ENCODE results near the gene IL33. TPM values are rescaled to one million over a fixed set of nuclear protein-coding genes. Genes with fewer than 3 reads are reported as not detected.
A peak's percentile ranks its signal among the peaks of the same experiment; 100 is the strongest.

Gene IL33
- total and polyA plus RNA-seq, 2 donors (not counting 1 experiment from before 2014, with no cell fraction given), result 1.3 to 2.0 TPM

DNA sequence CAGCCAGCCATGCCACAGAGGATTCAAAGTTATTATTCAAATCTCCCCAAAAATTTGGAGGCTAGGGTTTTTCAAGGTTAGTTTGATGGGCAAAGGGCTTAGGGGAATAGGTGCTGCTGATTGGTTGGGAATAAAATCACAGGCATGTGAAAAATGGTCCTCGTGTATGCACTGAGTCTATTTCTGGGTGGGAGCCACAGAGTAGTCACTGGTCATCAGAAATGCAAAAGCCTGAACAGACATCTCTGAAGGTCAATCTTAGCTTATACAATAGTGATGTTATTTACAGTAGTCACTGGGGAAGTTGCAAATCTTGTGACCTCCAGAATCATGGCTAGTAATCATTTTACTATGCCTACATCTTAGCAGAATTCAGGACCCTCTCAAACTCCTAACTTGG is 1.3 kb downstream of the IL33 start:
- Histone ChIP-seq H3K79me2 (ENCODE audit: control insufficient read depth, insufficient read depth, low read length) (no peaks in the 10 kb centered on the region), H3K9me3 (ENCODE audit: control insufficient read depth, insufficient read depth, low read depth, low read length) (no peaks in the 10 kb centered on the region), H3K4me1 (ENCODE audit: control insufficient read depth, extremely low read depth, insufficient read depth, low read length) (no peaks in the 10 kb centered on the region), H3K4me3 (replicated peaks in 1 of 4; ENCODE audit: control extremely low read depth in 1 of 4, insufficient read depth in 1 of 4, low read depth in 3 of 4, low read length in 4 of 4) (no peak overlapping the region), H3K27ac (ENCODE audit: insufficient read depth, low read length) (no peak overlapping the region), H3K4me2 (ENCODE audit: extremely low read depth, insufficient read depth, low read length) (no peak overlapping the region), H3K9ac (ENCODE audit: insufficient read depth, low read length) (no peak overlapping the region), H2AFZ (ENCODE audit: low read length) (no peak overlapping the region), H3K27me3 (ENCODE audit: control insufficient read depth, insufficient read depth, low read length) (no peaks in the 10 kb centered on the region), H3K36me3 (ENCODE audit: control insufficient read depth, insufficient read depth, low read length) (no peaks in the 10 kb centered on the region), H4K20me1 (ENCODE audit: control insufficient read depth, extremely low read depth, insufficient read depth, low read length) (no peaks in the 10 kb centered on the region)
- TF ChIP-seq EZH2 (IDR thresholded peaks at IDR 0.05; ENCODE audit: low read length, missing control alignments) (no peak), CTCF (conservative IDR thresholded peaks at IDR 0.05 in 1 of 2, IDR thresholded peaks at IDR 0.05 in 1 of 2; ENCODE audit: low read depth in 1 of 2, low read length in 2 of 2) (no peak)
- DNase-seq (ENCODE audit: low read depth in 2 of 2), result no peak

DNA sequence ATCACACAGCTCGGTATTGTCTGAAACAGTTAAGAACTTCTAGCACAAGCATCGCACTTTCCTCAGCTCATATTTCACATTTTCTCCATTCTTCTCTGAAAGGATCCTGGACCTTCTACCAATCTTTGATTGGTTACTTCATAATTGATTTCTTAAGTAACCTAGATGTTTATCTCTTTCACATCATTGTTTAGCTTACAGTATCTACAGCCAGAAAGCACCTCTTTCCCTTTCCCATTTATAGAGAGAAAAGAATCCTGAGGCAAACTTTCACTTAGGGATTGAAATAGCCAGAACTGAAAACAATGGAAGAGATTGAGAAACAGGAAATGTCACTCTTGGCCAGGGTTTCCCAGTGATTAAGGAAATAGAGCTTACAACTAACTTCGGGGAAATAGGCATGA is 2.5 kb downstream of the IL33 start:
- H3K27ac ChIP-seq (ENCODE audit: insufficient read depth, low read length), result no peak overlapping the region

DNA sequence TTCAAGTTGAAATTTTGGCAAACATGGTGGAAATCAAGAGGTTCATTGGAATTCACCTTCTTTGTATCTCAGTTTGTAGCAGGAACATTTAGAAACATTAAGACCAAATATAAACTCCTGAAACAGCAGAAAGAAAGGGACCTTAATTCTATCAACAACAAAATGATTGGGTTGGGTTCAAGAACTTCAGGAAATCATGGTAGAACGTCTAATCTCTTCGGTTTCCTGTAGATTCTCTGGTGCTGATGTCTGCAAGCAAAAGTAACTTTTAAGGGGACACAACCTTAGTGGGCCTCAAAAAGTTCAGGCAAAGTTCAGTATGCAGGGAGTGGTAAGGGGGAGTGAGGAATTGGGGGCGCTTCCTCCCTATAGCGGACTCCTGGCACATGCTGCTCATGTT is 3.4 kb downstream of the IL33 start:
- no peaks in the 10 kb centered on the region for H3K79me2 ChIP-seq (ENCODE audit: control insufficient read depth, insufficient read depth, low read length)
- DNase-seq (ENCODE audit: low read depth in 2 of 2), result no peak
- H3K4me1 ChIP-seq (ENCODE audit: control insufficient read depth, extremely low read depth, insufficient read depth, low read length), result no peaks in the 10 kb centered on the region
- H3K27me3 ChIP-seq (ENCODE audit: control insufficient read depth, insufficient read depth, low read length), result no peaks in the 10 kb centered on the region
- no peak overlapping the region for H3K4me3 ChIP-seq (replicated peaks in 1 of 4; ENCODE audit: control extremely low read depth in 1 of 4, insufficient read depth in 1 of 4, low read depth in 3 of 4, low read length in 4 of 4)
- H3K9me3 ChIP-seq (ENCODE audit: control insufficient read depth, insufficient read depth, low read depth, low read length), result no peaks in the 10 kb centered on the region
- H3K4me2 ChIP-seq (ENCODE audit: extremely low read depth, insufficient read depth, low read length), result no peak overlapping the region
- no peaks in the 10 kb centered on the region for H3K36me3 ChIP-seq (ENCODE audit: control insufficient read depth, insufficient read depth, low read length)
- TF ChIP-seq EZH2 (IDR thresholded peaks at IDR 0.05; ENCODE audit: low read length, missing control alignments) (no peak), CTCF (conservative IDR thresholded peaks at IDR 0.05 in 1 of 2, IDR thresholded peaks at IDR 0.05 in 1 of 2; ENCODE audit: low read depth in 1 of 2, low read length in 2 of 2) (no peak)
- H3K9ac ChIP-seq (ENCODE audit: insufficient read depth, low read length), result no peak overlapping the region
- H3K27ac ChIP-seq (ENCODE audit: insufficient read depth, low read length), result no peak overlapping the region
- no peak overlapping the region for H2AFZ ChIP-seq (ENCODE audit: low read length)
- no peaks in the 10 kb centered on the region for H4K20me1 ChIP-seq (ENCODE audit: control insufficient read depth, extremely low read depth, insufficient read depth, low read length)

More for the DNA sequence above, 2.5 kb downstream of the IL33 start:
- H3K36me3 ChIP-seq (ENCODE audit: control insufficient read depth, insufficient read depth, low read length), result no peaks in the 10 kb centered on the region
- no peak for TF ChIP-seq EZH2 (IDR thresholded peaks at IDR 0.05; ENCODE audit: low read length, missing control alignments)
- TF ChIP-seq CTCF (conservative IDR thresholded peaks at IDR 0.05 in 1 of 2, IDR thresholded peaks at IDR 0.05 in 1 of 2; ENCODE audit: low read depth in 1 of 2, low read length in 2 of 2), result no peak
- no peaks in the 10 kb centered on the region for H3K79me2 ChIP-seq (ENCODE audit: control insufficient read depth, insufficient read depth, low read length)
- H3K4me2 ChIP-seq (ENCODE audit: extremely low read depth, insufficient read depth, low read length), result peak overlapping the region; percentile 44
- H3K9ac ChIP-seq (ENCODE audit: insufficient read depth, low read length), result no peak overlapping the region
- peak; percentile 53 to 83 for DNase-seq (ENCODE audit: low read depth in 2 of 2)
- peak overlapping the region; percentile 7 for H2AFZ ChIP-seq (ENCODE audit: low read length)
- peak overlapping the region in 1 of 4 experiments; percentile 24 for H3K4me3 ChIP-seq (replicated peaks in 1 of 4; ENCODE audit: control extremely low read depth in 1 of 4, insufficient read depth in 1 of 4, low read depth in 3 of 4, low read length in 4 of 4)
- H3K9me3 ChIP-seq (ENCODE audit: control insufficient read depth, insufficient read depth, low read depth, low read length), result no peaks in the 10 kb centered on the region
- no peaks in the 10 kb centered on the region for H3K4me1 ChIP-seq (ENCODE audit: control insufficient read depth, extremely low read depth, insufficient read depth, low read length)
- no peaks in the 10 kb centered on the region for H4K20me1 ChIP-seq (ENCODE audit: control insufficient read depth, extremely low read depth, insufficient read depth, low read length)
- H3K27me3 ChIP-seq (ENCODE audit: control insufficient read depth, insufficient read depth, low read length), result no peaks in the 10 kb centered on the region

Data from fibroblast of lung (primary cell).